Measurements from ENCODE around the gene DACT2.
"Not testable (repeated sequence)": the region's sequence is repeated elsewhere in the genome, so short reads cannot be mapped to it uniquely, and the experiment has no call there.

Gene DACT2

DNA sequence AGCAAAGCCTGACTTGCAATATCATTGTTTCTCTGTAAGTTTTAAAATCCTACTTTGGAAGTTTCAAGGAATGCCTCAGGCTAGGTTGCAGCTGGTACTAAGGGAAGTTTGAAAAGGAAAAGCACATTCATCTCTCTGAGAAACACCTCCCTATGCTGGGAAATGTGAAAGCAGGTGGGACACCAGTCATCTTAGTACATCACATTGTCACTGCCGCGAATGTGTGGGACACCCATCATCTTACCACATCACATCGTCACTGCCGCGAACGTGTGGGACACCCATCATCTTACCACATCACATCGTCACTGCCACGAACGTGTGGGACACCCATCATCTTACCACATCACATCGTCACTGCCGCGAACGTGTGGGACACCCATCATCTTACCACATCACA lies 38.3 kb downstream of the DACT2 start:
- not testable (repeated sequence) for DNase-seq (ENCODE audit: low spot score)

DNA sequence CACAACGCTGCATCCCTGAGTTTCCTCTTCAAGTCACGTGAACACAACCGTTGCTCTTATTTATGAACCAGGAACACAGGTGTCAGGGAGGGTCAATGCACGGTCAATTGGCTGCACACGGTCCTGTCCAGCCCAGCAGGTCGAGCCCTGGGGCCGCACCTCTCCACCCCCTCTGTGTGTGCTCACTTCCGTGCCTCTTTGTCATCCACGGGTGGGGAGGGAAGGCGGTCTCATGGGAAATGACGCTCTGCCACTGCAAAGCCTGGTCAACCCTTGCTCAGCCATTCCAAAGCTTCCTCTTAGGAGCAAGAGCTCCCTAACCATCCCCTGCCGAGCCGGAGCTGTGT lies 38.7 kb downstream of the DACT2 start:
- DNase-seq (ENCODE audit: low spot score), result no peak

DNA sequence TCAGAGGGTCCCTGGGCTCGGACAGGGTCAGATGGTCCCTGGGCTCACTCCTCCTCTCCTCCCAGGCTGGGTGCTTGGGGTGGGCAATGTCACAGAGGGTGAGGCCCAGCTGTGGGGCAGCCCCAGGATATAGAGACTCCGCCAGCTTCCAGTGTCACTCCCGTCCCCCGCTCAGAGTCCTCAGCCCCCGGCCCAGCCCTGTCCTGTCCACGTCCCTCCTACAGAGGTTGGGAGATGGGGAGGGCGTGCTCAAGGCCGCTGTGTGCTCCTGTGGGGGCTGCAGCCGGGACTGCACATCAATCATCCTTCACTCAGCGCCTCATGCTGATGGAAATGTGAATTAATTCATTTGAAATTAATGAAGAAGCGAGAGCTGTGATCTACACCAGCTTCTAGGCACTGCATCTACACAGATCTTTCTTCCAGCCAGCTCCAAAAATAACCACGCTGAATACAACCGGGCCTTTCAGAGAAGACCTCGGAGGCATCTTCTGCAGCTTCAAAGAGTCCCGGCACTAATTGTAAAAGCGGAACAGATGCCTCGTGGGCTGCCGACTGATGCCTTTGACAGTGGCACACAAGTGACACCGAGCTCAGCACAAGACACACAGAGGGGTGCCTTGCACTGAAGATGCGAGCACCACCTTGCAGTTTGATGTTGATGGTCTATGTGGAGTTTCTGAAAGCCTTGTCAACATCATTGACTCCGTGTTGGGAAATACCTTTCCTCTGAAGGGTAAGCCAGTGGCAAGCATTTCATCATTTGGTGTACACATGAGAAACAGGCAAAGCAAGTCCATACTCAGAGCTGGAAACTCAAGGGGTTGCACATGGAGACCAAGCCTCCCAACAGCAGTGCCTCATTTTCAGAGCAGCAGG lies 39.3 kb downstream of the DACT2 start:
- DNase-seq (ENCODE audit: low spot score), result no peak

DNA sequence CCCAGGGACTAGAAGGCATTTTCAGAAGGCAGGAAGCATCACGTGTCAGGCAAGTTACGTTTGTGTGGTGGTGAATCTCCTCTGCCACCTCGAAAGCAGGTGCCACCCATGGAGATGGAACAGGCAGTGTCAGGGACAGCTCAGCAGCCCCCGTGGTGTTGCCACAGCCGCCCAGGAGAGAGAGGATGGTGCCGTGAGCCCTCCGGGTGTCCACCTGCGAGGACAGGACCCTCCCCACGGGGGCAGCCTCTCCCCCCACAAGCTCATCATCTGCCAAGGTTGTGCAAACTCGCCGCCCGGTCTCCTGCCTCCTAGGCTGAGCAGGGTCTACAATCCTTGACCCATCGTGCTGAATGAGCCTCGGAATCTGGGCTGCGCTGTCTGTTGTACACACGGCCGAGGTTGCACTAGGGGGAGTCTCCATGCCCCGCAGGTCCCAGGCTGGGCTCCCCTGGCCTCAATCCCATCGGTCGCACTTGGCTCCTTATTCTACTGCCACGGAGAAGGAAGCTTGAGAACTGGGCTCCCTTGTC lies 40.1 kb downstream of the DACT2 start:
- DNase-seq (ENCODE audit: low spot score), result no peak

DNA sequence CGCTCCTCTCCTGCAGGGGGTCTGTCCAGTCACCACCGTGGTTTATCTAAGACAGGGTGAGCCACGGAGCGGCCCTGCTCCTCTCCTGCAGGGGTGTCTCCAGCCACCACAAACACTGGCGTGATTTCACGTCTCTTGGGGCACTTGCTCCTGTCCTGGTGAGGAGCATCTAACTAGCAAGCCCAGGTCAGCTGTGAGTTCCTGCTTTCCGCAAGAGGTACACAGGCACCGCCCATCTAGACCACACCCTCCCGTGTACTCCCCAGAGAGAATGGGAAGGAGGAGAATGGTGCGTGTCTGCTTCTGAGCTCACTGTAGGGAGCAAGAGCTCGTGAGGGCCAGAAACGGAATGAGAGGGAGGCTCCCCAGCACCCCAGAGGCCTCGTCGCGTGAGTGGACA lies 40.7 kb downstream of the DACT2 start:
- no peak for DNase-seq (ENCODE audit: low spot score)

DNA sequence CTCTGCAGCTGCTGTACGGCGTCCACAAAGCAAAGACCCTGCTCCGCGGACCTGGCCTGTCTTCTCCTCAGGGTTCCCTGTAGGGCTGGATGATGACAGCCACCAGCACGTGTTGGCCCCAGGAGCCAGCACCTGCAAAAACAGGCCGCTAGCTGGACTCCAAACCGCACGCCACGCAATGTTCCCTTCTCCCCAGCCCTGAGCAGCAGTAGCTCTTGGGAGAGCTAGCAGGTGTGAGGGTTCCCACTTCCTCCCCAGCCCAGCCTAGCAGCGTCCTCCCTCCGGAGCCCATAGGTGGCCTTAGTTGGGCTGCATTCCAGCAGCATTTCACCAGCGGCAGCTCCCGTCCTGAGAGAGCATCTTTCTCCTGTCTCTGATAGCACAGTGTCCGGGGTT lies 42.3 kb downstream of the DACT2 start:
- DNase-seq (ENCODE audit: low spot score), result no peak

DNA sequence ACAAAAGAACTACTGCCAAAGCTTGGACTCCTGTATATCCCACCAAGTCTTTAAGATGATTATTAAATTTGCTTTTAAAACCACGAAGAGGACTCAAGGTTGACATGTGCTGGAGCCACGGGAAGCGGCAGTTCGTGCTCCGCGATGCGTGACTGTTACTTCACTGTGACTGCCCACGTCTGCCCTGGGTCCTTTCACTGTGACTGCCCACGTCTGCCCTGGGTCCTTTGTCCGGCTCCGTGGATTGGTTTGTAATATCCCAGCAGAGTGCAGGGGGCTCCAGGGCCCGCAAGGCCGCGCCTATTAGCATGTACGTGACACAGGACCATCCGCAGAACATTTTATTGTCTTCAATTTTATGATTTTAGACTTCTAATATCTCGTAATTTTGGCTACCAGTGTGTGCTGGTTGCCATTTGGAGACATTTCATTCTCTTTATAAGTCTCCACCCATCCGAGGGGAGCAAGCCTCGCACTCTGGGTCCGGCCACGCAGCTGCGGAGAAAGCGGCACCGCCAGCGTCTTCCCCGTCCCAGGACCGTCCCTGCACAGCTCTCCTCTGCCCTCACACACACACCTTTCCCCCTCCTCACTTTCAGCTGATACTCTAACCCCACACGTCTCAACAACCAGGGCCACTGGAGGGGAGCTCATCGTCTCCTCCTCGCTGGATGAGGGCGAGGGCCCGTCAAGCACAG lies 42.9 kb downstream of the DACT2 start:
- no peak for DNase-seq (ENCODE audit: low spot score)

DNA sequence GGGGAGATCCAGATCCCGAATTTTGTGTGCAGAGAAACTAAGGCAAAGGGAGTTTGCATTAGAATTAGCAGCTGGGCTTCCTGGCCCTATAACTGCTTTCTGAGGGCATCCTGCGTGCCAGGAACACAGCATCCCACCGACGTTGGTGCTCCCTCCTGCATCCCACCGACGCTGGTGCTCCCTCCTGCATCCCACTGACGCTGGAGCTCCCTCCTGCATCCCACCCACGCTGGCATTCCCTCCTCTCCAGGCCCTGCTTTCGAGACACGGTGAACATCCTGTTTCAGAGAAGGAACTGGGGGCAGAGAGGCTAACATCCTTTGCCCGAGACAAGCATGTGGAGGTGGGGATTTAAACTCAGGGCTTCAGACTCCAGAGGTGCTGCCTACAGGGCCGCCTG lies 44.4 kb downstream of the DACT2 start:
- no peak for DNase-seq (ENCODE audit: low spot score)

DNA sequence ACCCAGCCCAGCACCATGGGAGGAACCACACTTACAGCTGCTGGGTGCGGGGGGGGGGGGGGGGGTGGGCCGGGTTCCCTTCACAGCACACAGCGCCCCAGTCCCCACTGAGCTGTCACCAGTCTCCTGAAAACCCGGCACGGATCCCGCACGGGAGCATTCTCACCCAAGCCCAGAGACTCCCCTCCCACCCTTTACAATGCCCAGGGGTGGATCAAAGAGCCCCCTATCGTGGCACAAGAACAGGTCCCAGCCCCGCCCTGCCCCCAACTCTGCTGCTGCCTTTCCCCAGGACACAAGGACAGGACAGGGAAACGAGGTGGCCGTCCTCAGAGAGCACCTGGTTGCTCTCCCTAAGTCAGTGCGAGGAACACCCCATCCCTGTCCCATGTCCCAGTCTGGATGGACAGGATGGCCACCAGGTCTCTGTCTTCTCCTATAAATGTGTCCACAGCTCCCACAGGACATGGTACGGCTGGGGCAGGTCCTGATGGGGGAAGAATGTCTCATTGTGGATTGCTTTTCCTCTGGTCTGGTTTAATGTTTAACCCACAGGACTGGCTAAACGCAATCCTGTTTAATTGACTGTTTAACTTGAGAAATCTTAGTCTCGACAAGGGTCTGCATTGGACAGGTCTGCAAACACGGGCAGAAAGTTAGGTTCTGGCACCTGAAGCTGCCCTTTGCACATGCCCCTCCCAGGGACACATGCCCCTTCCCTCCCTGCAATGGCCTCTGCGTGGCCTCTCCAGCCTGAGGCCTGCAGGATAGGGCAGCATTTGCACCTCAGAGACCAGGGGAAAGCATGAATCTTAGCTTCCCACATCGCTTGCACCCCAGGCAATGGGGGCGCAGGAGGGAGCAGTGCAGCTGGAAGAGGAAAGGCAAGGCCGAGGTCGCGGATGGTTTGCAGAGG lies 45.3 kb downstream of the DACT2 start:
- DNase-seq (ENCODE audit: low spot score), result no peak

DNA sequence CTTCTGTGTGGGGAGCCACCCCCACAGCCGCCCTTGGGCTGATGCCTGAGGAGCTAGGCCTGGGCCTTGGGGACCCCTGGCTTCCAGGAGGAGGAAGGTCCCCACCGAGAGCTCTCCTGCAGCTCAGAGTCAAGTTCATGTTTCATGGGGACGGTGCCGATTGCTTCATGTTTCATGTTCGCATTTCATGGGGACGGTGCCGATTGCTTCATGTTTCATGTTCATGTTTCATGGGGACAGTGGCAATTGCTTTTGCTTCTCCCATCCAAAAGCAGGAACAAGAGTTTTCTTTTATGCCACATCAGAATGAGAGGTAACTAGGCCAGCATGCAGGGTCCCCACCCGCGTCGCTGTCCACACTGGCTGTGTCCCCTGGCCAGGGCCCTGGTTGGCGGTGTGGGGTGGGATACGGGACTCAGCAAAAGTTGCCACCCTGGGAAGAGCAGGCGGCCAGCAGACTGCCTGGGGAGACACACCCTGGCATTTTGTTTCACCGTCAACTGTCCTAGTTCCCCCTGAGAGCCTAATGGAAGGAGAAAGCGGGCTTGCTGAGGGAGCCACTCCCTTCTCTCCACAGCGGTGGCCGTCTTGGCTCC lies 46.0 kb downstream of the DACT2 start:
- DNase-seq (ENCODE audit: low spot score), result no peak

DNA sequence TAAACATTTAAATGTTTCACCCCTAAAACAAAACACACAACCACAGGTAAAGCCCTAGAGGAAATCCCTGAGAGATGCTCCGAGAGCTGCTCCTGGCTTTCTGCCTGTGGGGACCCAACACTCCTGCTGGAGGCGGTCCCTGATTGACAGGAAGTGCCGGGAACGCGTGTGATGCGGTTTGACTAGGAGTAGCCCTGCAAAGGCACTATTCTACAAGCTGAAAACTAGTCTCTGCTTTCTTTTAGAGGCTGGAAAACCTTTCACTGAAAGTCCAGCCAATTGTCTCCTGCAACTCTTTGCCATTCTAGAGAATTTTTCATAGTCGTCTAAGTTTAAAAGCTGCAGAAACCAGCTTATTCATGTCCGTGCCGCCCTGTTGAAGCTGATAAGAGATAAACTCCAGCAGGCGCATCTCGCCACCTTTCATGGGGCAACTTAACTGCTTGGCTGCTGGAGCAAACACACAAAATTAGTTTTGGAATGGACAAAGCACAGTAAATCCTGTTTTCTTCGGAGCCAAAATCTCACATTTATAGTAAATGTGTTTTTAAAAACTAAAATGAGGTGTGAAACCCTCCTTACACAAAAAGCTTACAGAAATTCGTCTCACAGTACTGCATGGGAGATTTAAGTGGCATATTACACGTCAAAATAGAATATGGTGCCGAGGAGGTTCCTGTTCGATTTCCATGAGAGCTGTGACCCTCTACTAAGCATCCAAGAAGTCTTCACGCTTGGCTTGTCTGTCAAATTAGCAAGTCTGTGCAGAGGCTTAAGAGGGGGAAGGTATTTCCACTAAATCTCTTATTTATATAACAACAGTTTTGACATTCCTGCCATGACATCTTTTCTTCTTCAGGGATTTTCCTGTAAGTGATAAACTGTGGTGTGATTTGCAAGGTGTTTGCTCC lies 46.9 kb downstream of the DACT2 start:
- no peak for DNase-seq (ENCODE audit: low spot score)

DNA sequence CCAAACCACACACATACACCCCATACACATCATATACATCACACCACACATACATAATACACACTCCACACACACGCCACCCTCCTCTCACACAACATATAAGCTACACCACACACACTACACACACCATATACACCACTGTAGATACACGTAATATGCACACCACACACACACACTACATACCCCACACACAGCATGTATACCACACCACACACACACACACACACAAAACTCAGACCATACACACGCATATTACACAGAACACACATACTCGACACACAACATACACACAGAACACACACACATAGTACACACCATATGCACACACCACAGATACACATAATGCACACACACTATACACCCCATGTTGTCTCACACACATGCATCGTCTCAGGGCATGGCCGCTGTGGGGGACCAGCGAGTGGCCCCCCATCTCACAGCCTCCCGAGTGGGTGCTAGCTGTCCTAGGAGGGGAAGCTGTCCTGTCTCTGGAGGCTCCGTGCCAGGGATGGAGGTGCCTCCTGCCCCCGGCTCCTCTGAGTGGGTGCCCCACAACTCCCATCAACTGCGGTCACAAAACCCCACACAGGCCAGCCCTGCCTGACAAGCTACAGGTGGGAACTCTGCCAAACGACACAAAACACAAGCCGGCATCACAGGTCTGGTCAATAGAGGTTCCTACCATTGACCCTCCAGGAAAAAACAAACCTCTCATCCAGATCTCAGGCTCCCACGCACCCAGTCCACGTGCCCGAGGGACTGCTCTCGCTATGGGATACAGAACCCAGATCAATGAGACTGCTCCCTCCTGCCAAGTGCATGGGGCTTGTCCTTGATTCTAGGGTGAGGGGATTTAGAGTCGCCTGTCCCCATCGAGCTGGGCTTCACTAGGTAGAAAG lies 49.1 kb downstream of the DACT2 start:
- no peak for DNase-seq (ENCODE audit: low spot score)

DNA sequence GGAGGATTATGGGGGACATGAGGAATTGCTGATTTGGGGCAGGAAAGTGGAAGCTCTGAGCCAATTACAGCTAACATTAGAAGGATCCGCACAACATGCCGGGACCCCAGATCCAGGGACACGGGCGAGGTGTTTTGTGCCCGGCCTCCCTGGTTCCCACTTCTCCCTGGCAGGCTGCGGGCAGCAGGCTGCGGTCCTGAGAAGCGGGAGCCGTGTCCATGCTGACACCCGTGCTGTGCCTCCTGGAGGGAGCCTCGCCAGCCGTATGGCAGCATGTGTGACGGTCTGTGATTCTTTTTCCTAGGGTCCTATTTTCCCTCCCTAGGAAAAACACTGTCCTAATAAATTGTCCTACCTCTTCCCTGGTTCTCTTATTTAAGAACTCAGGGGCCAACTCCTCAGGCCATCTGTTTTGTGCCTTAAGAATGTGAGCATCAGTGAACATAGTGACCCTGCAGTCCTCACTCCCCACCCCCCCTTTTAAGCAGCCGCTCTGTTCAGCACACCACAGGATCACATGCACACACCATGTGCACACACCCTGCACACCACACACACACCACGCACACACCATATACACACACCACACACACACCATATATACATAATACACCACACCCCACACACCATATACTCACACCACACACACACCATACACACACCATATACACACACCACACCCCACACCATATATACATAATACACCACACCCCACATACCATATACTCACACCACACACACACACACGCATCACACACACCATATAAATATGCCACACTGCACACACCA lies 49.9 kb downstream of the DACT2 start:
- no peak for DNase-seq (ENCODE audit: low spot score)

DNA sequence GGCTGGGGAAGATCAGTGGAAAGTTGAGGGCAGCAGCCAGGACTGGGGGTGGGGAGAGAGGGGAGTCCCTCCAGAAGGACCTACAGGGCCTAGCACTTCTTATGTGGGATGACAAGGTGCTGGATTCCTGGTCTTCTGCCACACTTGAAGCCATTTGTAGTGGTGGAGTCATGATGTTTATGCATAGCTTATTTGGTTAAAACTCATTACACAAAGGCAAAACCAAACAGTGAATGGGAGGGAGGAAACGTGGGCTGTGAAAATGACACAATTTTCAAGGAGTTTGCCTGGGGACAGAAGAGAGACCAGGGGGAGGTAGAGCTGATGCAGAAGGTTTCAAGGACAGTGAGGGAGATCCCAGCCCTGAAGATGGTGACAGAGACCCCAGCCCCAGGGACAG lies 50.8 kb downstream of the DACT2 start:
- no peak for DNase-seq (ENCODE audit: low spot score)

DNA sequence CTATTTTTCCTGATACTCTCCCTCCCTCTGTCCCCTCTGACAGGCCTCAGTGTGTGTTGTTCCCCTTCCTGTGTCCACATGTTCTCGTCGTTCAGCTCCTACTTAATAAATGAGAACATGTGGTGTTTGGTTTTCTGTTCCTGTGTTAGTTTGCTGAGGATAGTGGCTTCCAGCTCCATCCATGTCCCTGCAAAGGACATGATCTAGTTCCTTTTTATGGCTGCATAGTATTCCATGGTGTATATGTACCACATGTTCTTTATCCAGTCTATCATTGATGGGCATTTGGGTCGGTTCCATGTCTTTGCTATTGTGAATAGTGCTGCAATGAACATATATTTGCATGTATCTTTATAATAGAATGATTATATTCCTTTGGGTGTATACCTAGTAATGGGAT lies 51.8 kb downstream of the DACT2 start:
- DNase-seq (ENCODE audit: low spot score), result not testable (repeated sequence)

DNA sequence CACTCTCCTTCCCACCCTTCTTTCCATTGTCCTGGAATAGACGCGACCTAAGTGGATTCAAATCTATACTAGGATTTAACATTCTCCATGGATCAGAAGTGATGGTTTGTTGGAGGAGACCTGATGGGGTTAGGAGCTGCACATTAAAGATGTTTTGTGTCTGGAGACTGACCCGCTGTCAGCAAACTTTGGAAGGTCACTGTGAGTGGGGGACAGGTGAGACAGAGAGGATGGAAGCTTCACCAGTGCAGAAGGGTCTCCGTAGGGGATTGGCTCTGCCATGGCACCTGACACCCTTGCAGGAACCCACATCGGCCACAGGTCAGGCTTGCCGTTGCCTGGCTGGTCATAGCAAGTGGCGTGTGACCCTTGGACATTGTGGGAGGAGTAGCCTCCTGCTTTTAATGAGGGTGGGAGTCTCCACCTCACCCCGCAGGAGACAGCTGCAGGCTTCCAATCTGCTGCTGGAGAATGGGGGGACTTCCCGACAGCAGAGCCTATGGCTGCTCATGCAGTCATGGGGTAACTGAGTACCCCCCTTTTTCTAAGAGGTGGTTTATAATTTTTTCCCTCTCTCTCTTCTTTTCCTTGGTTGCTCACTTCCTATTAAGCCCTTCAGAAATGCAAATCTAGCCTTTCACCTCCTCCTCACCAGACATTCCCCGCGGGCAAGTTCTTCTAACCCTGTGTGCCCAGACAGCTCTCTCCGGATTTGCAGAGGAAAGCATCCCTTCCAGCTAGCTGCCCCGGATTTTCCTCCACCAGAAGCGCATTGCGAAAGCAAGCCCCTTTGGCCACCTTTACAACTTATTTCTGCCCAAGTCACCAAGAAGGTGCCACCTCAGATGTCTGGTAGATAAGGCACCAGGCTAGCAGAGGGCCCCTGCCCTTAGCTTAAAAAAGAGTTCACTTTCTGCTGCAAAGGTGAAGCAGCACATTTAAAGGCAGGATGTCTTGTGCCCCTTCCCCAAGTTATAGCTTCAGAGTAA lies 53.5 kb downstream of the DACT2 start:
- DNase-seq (ENCODE audit: low spot score), result no peak

DNA sequence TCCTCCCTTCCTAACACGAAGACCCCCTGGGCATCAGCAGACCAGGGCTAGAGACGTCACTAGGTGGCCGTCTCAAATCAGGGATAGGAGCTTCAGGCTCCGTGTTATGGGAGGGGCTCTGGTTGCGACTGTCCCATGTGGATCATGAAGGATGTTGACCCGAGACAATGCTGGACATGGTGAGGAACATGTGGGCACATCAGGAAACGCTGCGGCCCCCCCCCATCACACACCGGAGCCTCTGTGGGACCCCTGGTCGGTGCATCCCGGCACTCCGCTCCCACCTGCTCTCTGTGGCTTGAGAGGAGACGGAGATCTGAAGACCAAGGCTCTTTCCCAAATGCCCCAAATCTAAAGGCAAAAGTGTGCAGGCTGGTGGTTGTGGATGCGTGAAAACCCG lies 54.2 kb downstream of the DACT2 start:
- no peak for DNase-seq (ENCODE audit: low spot score)
